HL-60 (cell line): ENCODE measurements around the gene CASP3.

ENCODE experiments used
- CTCF ChIP-seq: IDR thresholded peaks from one replicate; pipeline ENCODE4 v1.5.1; 2011; ENCODE audit warnings: low read length, control low read depth, inconsistent platforms; ENCODE audit not compliant: insufficient read depth
- GABPA ChIP-seq: IDR thresholded peaks from 2 replicates; pipeline ENCODE4 v1.6.1; 2012; ENCODE audit warnings: low read depth
- POLR2AphosphoS5 ChIP-seq: IDR thresholded peaks from 2 replicates; pipeline ENCODE4 v1.6.1; 2012; ENCODE audit warnings: low read depth
- SPI1 ChIP-seq: IDR thresholded peaks from 2 replicates; pipeline ENCODE4 v1.6.1; 2012; ENCODE audit warnings: low read depth, mild to moderate bottlenecking, borderline replicate concordance

DNA sequence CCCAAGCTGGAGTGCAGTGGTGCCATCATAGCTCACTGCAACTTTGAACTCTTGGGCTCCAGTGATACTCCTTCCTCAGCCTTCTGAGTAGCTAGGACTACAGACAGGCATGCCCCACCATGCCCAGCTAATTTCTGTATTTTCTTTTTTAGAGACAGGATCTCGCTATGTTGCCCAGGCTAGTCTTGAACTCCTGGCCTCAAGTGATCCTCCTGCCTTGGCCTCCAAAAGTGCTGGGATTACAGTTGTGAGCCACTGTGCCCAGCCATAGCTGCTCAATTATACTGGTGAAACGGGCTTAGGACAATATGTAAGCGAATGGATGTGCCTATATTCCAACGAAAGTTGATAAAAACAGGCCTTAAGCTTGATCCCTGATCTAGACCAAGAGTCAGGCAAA lies 13.1 kb downstream of the CASP3 start:
- TF ChIP-seq POLR2AphosphoS5 (no peak), CTCF (no peak), GABPA (no peak), SPI1 (no peak)
